Neural cell (in vitro differentiated cells): Measurements from ENCODE around the gene ITGAE. TPM values are rescaled to one million over a fixed set of nuclear protein-coding genes. Genes with fewer than 3 reads are reported as not detected.
"Not testable (repeated sequence)": the region's sequence is repeated elsewhere in the genome, so short reads cannot be mapped to it uniquely, and the experiment has no call there.

Source experiments
- H2AFZ ChIP-seq: fragments of 200-600, 300-800 bp; sonication (generic), shearing (Covaris generic); 2 replicates; pipeline ENCODE4 v1.6.0; 2014; ENCODE audit warnings: low read depth, mild to moderate bottlenecking, antibody characterized with exemption, low read length, moderate library complexity
- H3F3A ChIP-seq: fragments of 200-600 bp; shearing (Covaris generic); 2 replicates; pipeline ENCODE4 v1.6.1; 2016; ENCODE audit warnings: mild to moderate bottlenecking, moderate library complexity, mixed read lengths, antibody characterized with exemption, low read length; ENCODE audit not compliant: insufficient read depth, poor library complexity, severe bottlenecking
- H3K27ac ChIP-seq: fragments of 200-600, 300-800 bp; sonication (generic), shearing (Covaris generic); 2 replicates; pipeline ENCODE4 v1.5.1; 2014; ENCODE audit warnings: mild to moderate bottlenecking, low read length, moderate library complexity
- H3K27me3 ChIP-seq: fragments of 300-800, 200-600 bp; sonication (generic), shearing (Covaris generic); 2 replicates; pipeline ENCODE4 v1.6.0; 2014; ENCODE audit warnings: mild to moderate bottlenecking, low read depth, low read length, moderate library complexity; ENCODE audit not compliant: insufficient read depth
- H3K36me3 ChIP-seq: fragments of 300-800, 200-600 bp; sonication (generic), shearing (Covaris generic); 2 replicates; pipeline ENCODE4 v1.5.1; 2014; ENCODE audit warnings: mild to moderate bottlenecking, antibody characterized with exemption, low read length, moderate library complexity; ENCODE audit not compliant: insufficient read depth
- H3K4me2 ChIP-seq: fragments of 300-800, 200-600 bp; sonication (generic), shearing (Covaris generic); 2 replicates; pipeline ENCODE4 v1.6.0; 2014; ENCODE audit warnings: mild to moderate bottlenecking, low read length
- H3K4me3 ChIP-seq: fragments of 300-800, 200-600 bp; sonication (generic), shearing (Covaris generic); 2 replicates; pipeline ENCODE4 v1.5.1; 2014; ENCODE audit warnings: mild to moderate bottlenecking, low read length, moderate library complexity
- H3K79me2 ChIP-seq: fragments of 200-600 bp; shearing (Covaris generic); replicated peaks from 2 replicates; pipeline ENCODE4 v1.6.0; 2014; ENCODE audit warnings: mild to moderate bottlenecking, low read length, moderate library complexity; ENCODE audit not compliant: insufficient read depth
- H3K9ac ChIP-seq: fragments of 300-800, 200-600 bp; sonication (generic), shearing (Covaris generic); 2 replicates; pipeline ENCODE4 v1.6.1; 2016; ENCODE audit warnings: mild to moderate bottlenecking, low read length, mixed read lengths
- H3K9me2 ChIP-seq: fragments of 200-600 bp; shearing (Covaris generic); 2 replicates; pipeline ENCODE4 v1.6.1; 2016; ENCODE audit warnings: mild to moderate bottlenecking, low read length, mixed read lengths; ENCODE audit not compliant: insufficient read depth
- H3K9me3 ChIP-seq: fragments of 200-600, 300-800 bp; sonication (generic), shearing (Covaris generic); 2 replicates; pipeline ENCODE4 v1.6.1; 2016; ENCODE audit warnings: mild to moderate bottlenecking, mixed run types, low read length, moderate library complexity, mixed read lengths
- H4K20me1 ChIP-seq: fragments of 200-600 bp; shearing (Covaris generic); 2 replicates; pipeline ENCODE4 v1.6.1; 2016; ENCODE audit warnings: mild to moderate bottlenecking, mixed run types; ENCODE audit not compliant: insufficient read depth
- EP300 ChIP-seq: fragments of 450-650 bp; conservative IDR thresholded peaks from 2 replicates; pipeline ENCODE4 v1.6.1; 2014; ENCODE audit warnings: antibody characterized with exemption, mild to moderate bottlenecking, moderate library complexity; ENCODE audit not compliant: poor library complexity, severe bottlenecking
- EZH2 ChIP-seq: fragments of 200-600, 300-800 bp; shearing (Covaris generic), sonication (generic); IDR thresholded peaks from 2 replicates; pipeline ENCODE4 v1.6.1; 2014; ENCODE audit warnings: antibody characterized with exemption, low read length, borderline replicate concordance, mild to moderate bottlenecking; ENCODE audit not compliant: insufficient read depth, poor library complexity, severe bottlenecking
- MXI1 ChIP-seq: fragments of 450-650 bp; conservative IDR thresholded peaks from 2 replicates; pipeline ENCODE4 v1.6.1; 2014; ENCODE audit warnings: antibody characterized with exemption, mild to moderate bottlenecking; ENCODE audit not compliant: poor library complexity, severe bottlenecking
- POLR2AphosphoS5 ChIP-seq: IDR thresholded peaks from 2 replicates; pipeline ENCODE4 v1.6.1; 2012
- RAD21 ChIP-seq: fragments of 450-650 bp; conservative IDR thresholded peaks from 2 replicates; pipeline ENCODE4 v1.6.1; 2014; ENCODE audit warnings: antibody characterized with exemption, mild to moderate bottlenecking, moderate library complexity
- SMC3 ChIP-seq: fragments of 450-650 bp; conservative IDR thresholded peaks from 2 replicates; pipeline ENCODE4 v1.6.1; 2014; ENCODE audit warnings: antibody characterized with exemption, mild to moderate bottlenecking, moderate library complexity; ENCODE audit not compliant: poor library complexity
- TAF1 ChIP-seq: IDR thresholded peaks from 2 replicates; pipeline ENCODE4 v1.6.1; 2012; ENCODE audit warnings: low read depth
- polyA plus RNA-seq: library from polyadenylated mRNA; depleted of rRNA; stranded (reverse); fragments of >200 nt; gene quantifications from 2 replicates; pipeline ENCODE4 v1.2.3, GENCODE V29; 2014
- TF ChIP-seq, protein P1 (sequence below): fragments of 450-650 bp; IDR thresholded peaks from 2 replicates; pipeline ENCODE4 v1.5.1; 2014; ENCODE audit warnings: antibody characterized with exemption, mild to moderate bottlenecking, moderate library complexity; ENCODE audit not compliant: poor library complexity, severe bottlenecking
- TF ChIP-seq, protein P2 (sequence below): IDR thresholded peaks from 2 replicates; pipeline ENCODE4 v1.6.1; 2012; ENCODE audit warnings: borderline replicate concordance

The ITGAE gene
- polyA plus RNA-seq, 1 donor from 2014 or later: 169 TPM

DNA sequence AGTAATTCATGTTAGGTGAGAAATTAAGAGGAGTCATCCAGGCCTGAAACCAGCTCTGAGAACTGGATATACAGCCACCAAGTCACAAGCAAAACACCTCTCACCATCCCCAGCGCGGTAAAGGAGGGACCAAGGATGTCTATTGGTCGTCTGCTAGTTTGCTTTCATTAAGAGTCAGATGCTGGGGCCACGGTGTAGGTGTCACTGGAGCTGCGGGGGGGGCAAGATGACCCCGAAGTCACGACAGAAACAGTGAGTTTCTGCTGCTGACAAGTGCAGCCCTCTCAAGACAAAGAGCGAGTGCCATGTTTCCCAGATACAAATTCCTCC is 44.3 kb upstream of the ITGAE start:
- Histone ChIP-seq H3K9me3 (no peaks in the 10 kb centered on the region), H3F3A (no peaks in the 10 kb centered on the region), H3K9me2 (no peaks in the 10 kb centered on the region), H3K79me2 (peaks cover 37% of the 10 kb centered on the region), H3K36me3 (no peaks in the 10 kb centered on the region), H3K4me3 (peak overlapping the region; percentile 97), H4K20me1 (no peaks in the 10 kb centered on the region), H3K27me3 (no peaks in the 10 kb centered on the region), H2AFZ (peak overlapping the region; percentile 99), H3K9ac (peak overlapping the region; percentile 98), H3K4me2 (peak overlapping the region; percentile 67), H3K27ac (peak overlapping the region; percentile 96)
- no peak for TF ChIP-seq MXI1

DNA sequence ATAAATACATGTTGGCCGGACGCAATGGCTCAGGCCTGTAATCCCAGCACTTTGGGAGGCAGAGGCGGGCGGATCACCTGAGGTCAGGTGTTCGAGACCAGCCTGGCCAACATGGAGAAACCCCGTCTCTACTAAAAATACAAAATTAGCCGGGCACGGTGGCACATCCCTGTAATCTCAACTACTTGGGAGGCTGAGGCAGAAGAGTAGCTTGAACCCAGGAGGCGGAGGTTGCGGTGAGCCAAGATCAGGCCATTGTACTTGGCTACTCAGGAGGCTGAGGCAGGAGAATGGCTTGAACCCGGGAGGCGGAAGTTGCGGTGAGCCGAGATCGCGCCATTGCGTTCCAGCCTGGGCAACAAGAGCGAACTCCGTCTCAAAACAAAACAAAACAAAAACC is 43.6 kb upstream of the ITGAE start:
- H2AFZ ChIP-seq, H3F3A ChIP-seq, H3K9me3 ChIP-seq, H3K9me2 ChIP-seq, H3K36me3 ChIP-seq, H4K20me1 ChIP-seq, H3K27me3 ChIP-seq: not testable (repeated sequence)
- H3K27ac ChIP-seq: peak overlapping the region; percentile 96
- H3K79me2 ChIP-seq: peaks cover 41% of the 10 kb centered on the region
- H3K4me3 ChIP-seq: peak overlapping the region; percentile 97
- H3K4me2 ChIP-seq: peak overlapping the region; percentile 67
- H3K9ac ChIP-seq: peak overlapping the region; percentile 98

DNA sequence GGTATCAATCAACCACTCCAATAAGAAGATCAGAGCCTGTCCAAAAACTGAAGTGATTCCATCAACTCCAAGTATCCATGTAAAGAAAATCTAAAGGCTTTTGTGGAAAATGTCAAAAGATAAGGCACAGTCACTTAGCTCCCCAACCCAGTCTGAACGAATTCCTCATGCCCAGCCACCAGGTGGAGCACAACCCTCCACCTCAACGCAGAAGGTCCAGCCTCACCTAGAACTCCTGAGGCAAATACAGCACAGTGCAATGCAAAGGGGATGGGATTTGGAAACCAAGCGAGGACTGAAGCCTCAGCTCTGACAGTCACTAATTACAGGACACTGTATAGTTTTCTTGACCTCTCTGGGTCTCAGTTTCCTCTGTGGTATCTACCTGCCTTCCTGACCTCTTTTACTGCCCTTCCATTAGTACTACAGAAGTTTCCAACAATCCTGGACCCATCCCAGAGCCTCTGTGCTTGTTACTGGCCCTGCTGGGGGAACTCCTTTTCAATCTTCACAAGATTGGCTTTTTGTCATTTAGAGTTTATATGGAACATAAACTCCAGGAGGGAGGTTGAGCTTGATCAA is 43.0 kb upstream of the ITGAE start:
- Histone ChIP-seq H3F3A (no peaks in the 10 kb centered on the region), H3K9me3 (no peaks in the 10 kb centered on the region), H3K9ac (no peak overlapping the region), H3K27ac (no peak overlapping the region), H3K9me2 (no peaks in the 10 kb centered on the region), H3K79me2 (peaks cover 41% of the 10 kb centered on the region), H3K36me3 (no peaks in the 10 kb centered on the region), H4K20me1 (no peaks in the 10 kb centered on the region), H2AFZ (no peak overlapping the region), H3K4me3 (peak overlapping the region; percentile 97), H3K27me3 (no peaks in the 10 kb centered on the region), H3K4me2 (no peak overlapping the region)
- TF ChIP-seq, protein P1, sequence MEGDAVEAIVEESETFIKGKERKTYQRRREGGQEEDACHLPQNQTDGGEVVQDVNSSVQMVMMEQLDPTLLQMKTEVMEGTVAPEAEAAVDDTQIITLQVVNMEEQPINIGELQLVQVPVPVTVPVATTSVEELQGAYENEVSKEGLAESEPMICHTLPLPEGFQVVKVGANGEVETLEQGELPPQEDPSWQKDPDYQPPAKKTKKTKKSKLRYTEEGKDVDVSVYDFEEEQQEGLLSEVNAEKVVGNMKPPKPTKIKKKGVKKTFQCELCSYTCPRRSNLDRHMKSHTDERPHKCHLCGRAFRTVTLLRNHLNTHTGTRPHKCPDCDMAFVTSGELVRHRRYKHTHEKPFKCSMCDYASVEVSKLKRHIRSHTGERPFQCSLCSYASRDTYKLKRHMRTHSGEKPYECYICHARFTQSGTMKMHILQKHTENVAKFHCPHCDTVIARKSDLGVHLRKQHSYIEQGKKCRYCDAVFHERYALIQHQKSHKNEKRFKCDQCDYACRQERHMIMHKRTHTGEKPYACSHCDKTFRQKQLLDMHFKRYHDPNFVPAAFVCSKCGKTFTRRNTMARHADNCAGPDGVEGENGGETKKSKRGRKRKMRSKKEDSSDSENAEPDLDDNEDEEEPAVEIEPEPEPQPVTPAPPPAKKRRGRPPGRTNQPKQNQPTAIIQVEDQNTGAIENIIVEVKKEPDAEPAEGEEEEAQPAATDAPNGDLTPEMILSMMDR: peak; percentile 40
- no peak for TF ChIP-seq SMC3

DNA sequence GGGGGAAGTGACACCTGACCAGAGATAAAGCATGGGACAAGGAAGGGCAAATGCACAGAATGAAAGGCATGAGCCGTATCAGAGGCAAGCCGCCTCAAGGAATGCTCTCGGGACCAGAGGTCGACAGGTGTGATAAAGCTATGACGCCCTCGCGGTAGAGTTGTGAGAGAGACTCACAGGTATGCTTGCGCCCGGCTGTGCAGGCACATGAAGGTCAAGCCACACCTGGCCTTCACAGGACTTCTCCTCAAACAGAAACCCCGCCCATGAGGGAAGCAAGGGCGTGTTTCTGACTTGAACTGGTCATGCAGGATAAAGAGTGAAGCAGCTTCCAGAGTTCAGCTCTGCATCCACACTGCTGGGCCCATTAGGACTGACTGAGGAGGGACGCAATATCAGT is 37.2 kb upstream of the ITGAE start:
- Histone ChIP-seq H4K20me1 (no peaks in the 10 kb centered on the region), H3K79me2 (peaks cover 32% of the 10 kb centered on the region), H3F3A (no peaks in the 10 kb centered on the region), H3K9me3 (no peaks in the 10 kb centered on the region), H3K9me2 (no peaks in the 10 kb centered on the region), H2AFZ (no peak overlapping the region), H3K36me3 (peaks cover 4% of the 10 kb centered on the region), H3K4me2 (no peak overlapping the region), H3K27me3 (no peaks in the 10 kb centered on the region), H3K27ac (no peak overlapping the region), H3K4me3 (no peak overlapping the region), H3K9ac (no peak overlapping the region)
- TF ChIP-seq EP300 (no peak), TAF1 (no peak), POLR2AphosphoS5 (no peak), MXI1 (no peak), RAD21 (no peak), SMC3 (no peak), EZH2 (no peak)
- TF ChIP-seq, protein P1: no peak
- TF ChIP-seq, protein P2, sequence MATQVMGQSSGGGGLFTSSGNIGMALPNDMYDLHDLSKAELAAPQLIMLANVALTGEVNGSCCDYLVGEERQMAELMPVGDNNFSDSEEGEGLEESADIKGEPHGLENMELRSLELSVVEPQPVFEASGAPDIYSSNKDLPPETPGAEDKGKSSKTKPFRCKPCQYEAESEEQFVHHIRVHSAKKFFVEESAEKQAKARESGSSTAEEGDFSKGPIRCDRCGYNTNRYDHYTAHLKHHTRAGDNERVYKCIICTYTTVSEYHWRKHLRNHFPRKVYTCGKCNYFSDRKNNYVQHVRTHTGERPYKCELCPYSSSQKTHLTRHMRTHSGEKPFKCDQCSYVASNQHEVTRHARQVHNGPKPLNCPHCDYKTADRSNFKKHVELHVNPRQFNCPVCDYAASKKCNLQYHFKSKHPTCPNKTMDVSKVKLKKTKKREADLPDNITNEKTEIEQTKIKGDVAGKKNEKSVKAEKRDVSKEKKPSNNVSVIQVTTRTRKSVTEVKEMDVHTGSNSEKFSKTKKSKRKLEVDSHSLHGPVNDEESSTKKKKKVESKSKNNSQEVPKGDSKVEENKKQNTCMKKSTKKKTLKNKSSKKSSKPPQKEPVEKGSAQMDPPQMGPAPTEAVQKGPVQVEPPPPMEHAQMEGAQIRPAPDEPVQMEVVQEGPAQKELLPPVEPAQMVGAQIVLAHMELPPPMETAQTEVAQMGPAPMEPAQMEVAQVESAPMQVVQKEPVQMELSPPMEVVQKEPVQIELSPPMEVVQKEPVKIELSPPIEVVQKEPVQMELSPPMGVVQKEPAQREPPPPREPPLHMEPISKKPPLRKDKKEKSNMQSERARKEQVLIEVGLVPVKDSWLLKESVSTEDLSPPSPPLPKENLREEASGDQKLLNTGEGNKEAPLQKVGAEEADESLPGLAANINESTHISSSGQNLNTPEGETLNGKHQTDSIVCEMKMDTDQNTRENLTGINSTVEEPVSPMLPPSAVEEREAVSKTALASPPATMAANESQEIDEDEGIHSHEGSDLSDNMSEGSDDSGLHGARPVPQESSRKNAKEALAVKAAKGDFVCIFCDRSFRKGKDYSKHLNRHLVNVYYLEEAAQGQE: no peak
